ENCODE data around the gene RAI1.

DNA sequence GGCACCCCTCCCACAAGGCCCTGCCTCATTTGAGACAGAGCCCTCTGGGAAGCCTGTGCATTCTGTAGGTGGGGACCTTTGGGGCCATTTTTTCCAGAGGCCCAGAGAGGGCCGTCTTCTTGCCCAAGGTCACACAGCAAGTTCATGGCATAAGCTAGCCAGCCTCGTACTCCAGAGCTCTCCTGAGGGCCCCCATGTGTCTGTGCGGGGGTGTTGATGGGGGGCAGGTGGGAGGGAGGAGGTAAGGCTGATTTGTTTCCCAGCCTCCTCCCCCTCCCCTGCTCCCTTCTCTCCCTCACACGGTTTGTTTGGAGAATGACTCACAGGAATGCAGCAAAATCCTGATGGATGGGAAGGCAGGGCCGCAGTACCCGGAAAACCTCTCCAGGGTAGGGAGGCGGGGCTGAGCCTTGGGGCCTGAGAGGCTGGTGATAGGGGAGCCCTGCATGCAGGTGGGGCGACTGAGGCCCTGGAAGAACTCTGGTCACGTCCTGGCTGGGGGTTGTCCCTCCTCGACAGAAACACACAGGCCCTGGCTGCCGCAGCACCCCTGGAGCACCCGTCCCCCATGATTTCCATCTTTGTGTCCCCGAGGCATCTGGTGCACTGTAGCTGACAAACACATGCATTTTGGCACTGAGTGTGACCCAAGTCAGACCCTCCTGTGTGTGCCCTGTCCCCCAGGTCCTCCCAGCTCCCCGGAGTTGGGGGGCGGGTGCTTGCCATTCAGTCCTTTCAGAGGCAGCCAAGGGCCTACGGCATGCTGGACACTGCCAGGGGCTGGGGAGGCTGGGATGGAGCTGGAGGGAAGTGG is 29.7 kb downstream of the RAI1 start:
- TF ChIP-seq CTCF (IDR thresholded peaks at IDR 0.05) (peak in 1 of 6 experiments; percentile 14), POLR2A (IDR thresholded peaks at IDR 0.05) (no peak)

Data from esophagus squamous epithelium (tissue), 4 donors.